GM13976 (cell line): Measurements from ENCODE around the gene F5.

Experiments
- DNase-seq: peaks from one replicate; pipeline ENCODE4 v3.0.0; 2012; ENCODE audit warnings: low spot score
- in situ Hi-C: fragments of 300-500 bp; cut with MboI; formaldehyde crosslinking; loops from one replicate; pipeline ENCODE4 v1.12.0; 2022; ENCODE audit warnings: low sequenced_read_pairs, mixed read lengths, inconsistent platforms; ENCODE audit not compliant: unreplicated experiment
- TF ChIP-seq, protein P1 (sequence below): IDR thresholded peaks from 2 replicates; pipeline ENCODE4 v1.5.1; 2012; ENCODE audit warnings: borderline replicate concordance, mild to moderate bottlenecking; ENCODE audit not compliant: insufficient read depth; ENCODE audit errors: extremely low read depth, missing control alignments, control extremely low read depth

F5 gene

DNA sequence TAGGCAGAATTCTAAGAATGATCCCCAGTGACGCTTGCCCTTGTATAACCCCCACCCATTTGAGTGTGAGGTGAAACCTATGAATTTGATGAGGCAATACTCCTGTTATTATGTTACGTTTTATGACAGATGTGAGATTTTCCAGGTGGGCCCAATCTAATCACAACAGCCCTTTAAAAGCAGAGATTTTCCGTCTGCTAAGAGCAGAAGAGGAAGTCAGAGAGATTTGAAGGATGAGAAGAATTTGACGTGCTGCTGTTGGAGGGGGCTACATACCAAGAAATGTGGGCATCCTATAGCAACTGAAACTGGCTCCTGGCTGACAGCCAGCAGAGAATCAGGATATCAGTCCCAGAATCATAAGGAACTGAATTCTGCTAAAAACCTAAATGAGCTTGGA lies 98.1 kb downstream of the F5 start:
- no peak for DNase-seq
- in situ Hi-C loops, result no loop called here
- TF ChIP-seq, protein P1, sequence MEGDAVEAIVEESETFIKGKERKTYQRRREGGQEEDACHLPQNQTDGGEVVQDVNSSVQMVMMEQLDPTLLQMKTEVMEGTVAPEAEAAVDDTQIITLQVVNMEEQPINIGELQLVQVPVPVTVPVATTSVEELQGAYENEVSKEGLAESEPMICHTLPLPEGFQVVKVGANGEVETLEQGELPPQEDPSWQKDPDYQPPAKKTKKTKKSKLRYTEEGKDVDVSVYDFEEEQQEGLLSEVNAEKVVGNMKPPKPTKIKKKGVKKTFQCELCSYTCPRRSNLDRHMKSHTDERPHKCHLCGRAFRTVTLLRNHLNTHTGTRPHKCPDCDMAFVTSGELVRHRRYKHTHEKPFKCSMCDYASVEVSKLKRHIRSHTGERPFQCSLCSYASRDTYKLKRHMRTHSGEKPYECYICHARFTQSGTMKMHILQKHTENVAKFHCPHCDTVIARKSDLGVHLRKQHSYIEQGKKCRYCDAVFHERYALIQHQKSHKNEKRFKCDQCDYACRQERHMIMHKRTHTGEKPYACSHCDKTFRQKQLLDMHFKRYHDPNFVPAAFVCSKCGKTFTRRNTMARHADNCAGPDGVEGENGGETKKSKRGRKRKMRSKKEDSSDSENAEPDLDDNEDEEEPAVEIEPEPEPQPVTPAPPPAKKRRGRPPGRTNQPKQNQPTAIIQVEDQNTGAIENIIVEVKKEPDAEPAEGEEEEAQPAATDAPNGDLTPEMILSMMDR, result no peak

DNA sequence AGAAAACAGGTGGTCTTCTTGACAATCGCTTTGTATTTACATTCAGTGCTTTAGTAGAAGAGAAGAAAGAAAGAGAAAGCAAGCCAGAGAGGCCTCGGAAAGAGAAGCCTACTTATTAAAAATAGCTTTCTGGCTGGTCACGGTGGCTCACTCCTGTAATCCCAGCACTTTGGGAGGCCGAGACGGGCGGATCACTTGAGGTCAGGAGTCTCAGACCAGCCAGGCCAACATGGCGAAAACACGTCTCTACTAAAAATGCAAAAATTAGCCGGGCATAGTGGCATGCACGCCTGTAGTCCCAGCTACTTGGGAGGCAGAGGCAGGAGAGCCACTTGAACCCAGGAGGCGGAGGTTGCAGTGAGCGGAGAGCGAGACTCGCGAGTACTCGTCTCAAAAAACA lies 98.7 kb downstream of the F5 start:
- in situ Hi-C loops, result no loop called here
- DNase-seq, result no peak

DNA sequence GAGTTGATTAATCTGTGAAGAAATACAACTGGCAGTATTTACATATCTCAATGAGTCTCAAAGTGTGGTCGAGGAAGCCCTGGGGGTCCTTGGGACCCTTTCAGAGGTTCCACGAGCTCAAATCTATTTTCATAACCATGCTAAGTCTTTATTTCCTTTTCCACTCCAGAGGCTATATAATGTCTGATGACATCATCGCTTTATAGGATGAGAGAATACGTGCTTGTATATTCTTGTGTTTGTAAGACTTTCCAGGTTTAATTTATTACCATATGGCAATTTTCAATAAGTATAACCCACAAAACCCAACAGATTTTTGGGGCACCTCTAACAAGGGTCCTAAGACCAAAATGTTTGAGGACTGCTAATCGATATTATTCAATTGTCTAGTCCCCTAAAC lies 99.1 kb downstream of the F5 start:
- in situ Hi-C loops, result no loop called here
- TF ChIP-seq, protein P1, result no peak
- no peak for DNase-seq

More for the DNA sequence above, 98.7 kb downstream of the F5 start:
- TF ChIP-seq, protein P1, result no peak

DNA sequence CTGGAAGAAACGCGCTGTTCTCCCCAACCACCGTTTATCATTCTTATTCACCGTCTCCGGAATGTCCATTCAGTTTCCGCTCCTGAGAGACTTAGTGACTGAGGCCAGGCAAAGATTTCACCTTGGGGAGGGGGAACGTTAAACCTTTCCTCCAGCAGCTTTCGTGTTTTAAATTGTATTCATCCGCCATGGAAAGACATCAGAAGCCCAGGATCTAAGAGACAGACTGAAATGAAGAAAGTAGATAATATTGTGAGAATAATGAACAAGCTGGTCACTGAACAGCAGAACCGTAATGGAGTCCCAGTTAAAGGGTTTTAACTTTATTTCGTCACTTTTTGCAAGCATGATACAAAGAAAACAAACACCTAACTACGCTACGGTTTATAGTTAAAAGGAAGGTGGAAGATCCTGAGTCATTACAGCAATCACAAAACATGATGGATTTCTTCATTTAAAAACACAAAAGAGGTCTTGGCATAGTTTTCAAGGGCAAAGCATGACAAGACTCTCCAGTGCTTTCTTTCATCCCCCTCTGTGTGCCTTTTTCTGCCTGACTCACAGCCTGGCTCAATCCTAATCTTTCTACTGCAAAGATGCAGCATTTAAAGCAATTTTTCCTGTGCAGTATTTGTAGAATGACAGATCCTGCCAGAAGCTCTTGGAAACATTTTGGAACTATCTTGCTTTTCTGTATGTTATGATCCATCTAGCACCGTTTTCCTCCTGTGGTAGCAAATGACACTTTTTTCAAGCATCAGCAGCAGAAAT lies 99.8 kb downstream of the F5 start:
- DNase-seq, result peak; percentile 24

DNA sequence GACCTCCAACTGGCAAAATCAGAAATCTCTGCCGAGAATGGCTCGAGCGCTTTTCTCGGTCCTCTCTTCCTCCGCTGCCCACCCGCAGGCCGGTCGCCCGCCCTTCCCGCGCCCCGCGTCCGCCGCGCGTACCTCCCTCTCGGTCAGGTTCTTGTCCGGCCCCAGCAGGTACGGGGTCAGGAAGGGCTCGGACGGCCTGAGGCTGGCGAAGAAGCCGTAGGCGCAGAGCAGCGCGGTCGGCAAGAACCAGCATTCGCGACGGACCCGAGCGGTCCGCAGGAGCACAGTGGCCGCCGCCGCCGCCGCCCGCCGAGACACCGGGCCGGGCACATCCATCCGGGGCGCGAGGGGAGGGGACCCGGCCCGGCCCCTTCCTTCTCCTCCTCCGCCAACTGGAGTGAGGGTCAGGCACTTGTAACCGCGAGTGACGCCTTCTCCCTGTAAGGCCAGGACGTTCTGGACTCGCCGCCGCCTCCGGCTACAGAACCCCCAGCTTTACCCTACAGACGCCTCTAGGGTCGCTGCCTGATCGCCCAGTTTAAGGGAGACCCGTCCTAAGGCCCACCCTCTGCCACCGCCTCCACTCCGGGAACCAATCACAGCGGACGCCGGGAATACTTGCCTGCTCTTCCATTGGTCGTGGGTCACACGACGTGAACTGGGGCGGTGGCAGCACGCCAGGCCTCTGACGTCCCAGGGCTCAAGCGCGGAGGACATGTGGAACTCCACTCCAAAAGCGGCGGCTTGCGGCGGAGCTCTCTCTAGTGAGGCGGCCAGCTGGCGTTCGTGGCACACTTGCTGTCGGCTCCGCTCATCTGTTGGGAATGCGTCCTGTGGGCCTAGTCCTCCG lies 100.6 kb downstream of the F5 start, which contains the start of gene SLC19A2:
Gene SLC19A2, minus strand, starts transcription at position 514 of the 850 bp plus-strand sequence. Its CDS starts 178 bp downstream, at position 336.
- in situ Hi-C loops, result no loop called here
- TF ChIP-seq, protein P1, result peak; percentile 30
- peak; percentile 98 for DNase-seq

More for the DNA sequence above, 99.8 kb downstream of the F5 start:
- in situ Hi-C loops, result no loop called here
- TF ChIP-seq, protein P1, result no peak

DNA sequence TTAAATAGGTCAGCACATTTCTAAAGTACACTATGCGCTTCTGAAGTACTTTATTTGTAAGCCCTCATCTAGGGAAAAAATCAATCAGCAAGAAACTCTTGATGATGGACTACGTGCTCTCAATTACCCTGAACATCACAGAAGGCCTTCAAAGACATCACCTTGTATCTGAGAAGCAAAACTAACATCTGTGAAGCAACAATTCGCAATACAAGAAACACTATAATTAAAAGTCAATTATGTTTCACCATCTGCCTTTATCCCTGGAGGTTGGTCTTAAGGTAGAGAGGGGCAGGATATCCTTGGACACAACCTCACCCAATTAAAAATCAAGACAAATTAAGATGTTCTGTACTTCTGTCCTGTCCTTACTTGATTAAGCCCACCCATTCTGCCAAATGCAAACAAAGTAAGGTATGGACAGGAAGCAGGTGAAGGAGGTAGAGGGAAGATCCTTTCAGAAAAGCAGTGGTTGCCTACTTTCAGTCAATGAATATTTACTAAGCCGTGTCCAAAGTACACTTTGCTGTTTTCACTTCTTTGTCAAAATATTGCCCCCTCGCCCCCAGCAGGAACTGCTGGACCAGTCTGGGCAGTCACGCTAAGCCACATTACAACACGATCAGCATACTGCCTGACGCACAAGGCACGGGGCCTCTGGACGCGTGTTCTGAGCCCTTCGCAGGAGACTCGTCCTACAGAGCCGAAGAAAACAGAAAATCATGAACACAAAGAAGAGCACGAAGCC lies 101.4 kb downstream of the F5 start:
- DNase-seq, result peak; percentile 38
- in situ Hi-C loops, result no loop called here
- TF ChIP-seq, protein P1, result no peak
